A172 (cell line): Measurements from ENCODE around the gene BIN2. TPM values are rescaled to one million over a fixed set of nuclear protein-coding genes. Genes with fewer than 3 reads are reported as not detected.
"Not testable (repeated sequence)": the region's sequence is repeated elsewhere in the genome, so short reads cannot be mapped to it uniquely, and the experiment has no call there.

Experiments
- DNase-seq: peaks from one replicate; pipeline ENCODE4 v3.0.0-alpha.2; 2015; ENCODE audit warnings: low spot score
- total RNA-seq: library from RNA; depleted of rRNA; stranded (reverse); fragments of >200 nt; shearing (Covaris generic); gene quantifications from 2 replicates; pipeline ENCODE4 v1.2.3, GENCODE V29; 2014

The BIN2 gene
- total RNA-seq, 1 experiment from 2014 or later = not detected

GRCh38 chr12:51311389-51311788 lies 12.6 kb downstream of the BIN2 start:
- DNase-seq = no peak

DNA sequence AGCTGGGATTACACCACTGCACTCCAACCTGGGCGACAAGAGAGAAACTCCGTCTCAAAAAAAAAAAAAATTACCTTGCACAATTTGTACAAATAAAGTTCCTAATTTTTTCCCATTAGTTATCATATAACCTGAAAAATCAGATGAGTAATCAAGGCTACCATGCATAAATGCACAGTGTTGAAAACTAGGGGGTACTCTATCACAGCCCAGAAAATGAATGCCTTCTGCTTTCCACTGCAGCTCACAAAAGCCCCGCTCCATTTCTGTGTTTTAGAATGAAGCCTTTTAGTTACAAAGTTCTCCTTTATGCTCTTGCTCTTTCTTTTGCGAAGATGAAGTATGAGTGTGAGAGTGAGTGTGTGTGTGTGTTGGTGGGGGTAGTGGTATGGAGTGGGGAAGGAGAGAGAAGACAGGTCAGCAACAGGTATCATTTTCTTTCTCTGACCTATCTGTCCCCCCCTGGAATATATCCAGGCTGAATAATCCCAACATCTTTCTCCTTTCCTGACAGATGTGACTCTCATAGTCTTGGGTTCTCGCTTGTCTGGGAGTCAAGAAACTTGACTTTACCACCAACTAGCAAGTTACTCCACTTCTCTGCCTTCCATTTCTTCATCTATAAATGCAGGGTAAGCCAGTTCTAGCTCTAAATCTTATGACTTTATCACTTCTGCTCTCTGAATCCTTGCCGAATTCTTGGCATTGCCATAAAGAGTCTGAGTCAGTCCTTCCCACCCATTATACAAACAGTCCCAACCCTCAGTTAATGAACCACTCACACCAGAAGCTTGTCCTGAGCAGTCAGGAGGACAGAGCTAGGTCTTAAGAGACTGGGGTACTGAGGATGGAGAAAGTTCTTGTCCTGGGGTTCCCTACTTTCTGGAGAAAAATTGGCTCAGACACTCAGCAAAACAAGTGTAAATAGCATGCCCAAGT lies 16.1 kb downstream of the BIN2 start:
- DNase-seq = peak; percentile 84

DNA sequence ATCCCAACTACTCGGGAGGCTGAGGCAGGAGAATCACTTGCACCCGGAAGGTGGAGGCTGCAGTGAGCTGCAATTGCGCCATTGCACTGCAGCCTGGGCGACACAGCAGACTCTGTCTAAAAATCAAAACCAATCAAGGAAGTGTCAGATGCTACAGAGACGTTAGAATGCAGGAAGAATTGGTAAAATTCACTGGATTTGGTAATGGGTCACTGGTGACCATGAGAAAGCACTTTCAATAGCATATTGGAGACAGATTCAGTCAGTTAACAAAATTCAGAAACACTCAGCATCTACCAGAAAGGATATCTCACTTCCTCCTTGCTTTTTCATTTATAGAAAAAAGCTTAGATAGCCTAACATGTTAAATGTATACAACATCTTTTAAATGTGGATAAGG lies 17.5 kb downstream of the BIN2 start:
- DNase-seq = no peak

- DNase-seq = not testable (repeated sequence)
Observed at GRCh38 chr12:51300768-51301167, 23.2 kb downstream of the BIN2 start.

DNA sequence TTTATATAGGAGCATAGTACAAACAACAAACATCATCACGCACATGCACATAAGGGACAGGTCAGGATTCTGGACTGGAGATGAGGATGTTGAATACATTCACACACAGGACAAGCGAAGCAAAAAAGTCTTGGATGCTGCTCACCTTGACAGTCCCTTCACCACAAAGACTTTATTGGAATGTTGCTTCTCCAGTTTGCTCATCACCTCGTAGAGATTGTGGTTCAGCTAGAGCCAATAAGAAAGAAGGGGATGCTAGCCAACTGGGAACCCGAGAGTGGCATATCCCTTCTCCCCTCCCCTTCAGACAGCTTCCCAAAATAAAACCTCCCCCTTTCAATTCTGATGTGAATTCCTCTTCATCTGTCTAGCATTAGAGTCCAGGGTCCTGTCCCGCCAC lies 28.3 kb downstream of the BIN2 start:
- no peak for DNase-seq

DNA sequence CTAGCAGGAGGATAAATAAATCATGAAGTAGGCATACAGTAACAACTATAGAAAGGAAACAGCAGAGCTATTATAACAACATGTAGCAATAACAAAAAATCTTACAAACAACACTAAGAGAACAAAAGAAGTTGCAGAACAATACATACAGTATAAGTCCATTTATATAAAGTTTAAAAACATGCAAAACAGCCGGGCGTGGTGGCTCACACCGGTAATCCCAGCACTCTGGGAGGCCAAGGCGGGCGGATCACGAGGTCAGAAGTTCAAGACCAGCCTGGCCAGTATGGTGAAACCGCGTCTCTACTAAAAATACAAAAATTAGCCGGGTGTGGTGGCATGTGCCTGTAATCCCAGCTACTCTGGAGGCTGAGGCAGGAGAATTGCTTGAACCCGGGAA lies 29.9 kb downstream of the BIN2 start:
- DNase-seq = not testable (repeated sequence)

DNA sequence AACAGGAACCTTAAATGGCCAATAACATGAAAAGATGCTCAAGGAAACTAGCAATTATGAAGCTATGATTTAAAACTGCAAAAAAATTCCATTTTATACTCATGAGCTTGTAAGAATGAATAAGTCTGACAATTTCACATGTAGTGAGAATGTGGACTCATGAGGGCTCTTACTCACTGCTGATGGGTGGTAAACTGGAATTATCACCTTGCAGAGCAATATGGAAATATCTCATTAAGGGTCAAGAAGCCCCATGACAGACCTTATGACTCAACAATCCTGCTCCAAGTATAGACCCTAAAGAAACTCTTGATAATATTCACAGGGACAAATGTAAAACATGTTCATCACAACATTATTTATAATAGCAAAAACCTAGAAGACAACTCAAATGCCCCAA lies 30.3 kb downstream of the BIN2 start:
- no peak for DNase-seq

GRCh38 chr12:51291603-51292513 lies 32.1 kb downstream of the BIN2 start:
- not testable (repeated sequence) for DNase-seq

DNA sequence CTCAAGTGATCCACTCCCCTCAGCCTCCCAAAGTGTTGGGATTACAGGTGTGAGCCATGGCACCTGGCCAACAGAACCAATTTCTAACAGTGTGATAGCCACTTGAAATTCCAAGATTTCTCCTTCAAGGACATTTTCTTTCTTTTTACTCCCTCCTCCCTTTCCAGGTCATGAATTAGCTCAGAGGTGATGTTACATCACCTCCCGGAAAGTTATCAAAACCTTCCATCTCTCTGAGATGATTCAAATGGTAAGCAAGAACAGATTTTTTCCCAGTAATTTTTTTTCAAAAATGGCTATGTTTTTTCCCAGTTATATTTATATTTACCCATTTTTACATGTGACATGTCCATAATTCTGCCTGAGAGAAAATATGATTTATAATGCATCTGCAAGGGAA lies 38.1 kb downstream of the BIN2 start:
- DNase-seq = no peak

- no peak for DNase-seq
Observed at GRCh38 chr12:51281202-51281924, 42.6 kb downstream of the BIN2 start.

- DNase-seq = no peak
Observed at GRCh38 chr12:51275088-51275487, 48.9 kb downstream of the BIN2 start.

GRCh38 chr12:51272810-51273209 lies 51.2 kb downstream of the BIN2 start:
- not testable (repeated sequence) for DNase-seq

DNA sequence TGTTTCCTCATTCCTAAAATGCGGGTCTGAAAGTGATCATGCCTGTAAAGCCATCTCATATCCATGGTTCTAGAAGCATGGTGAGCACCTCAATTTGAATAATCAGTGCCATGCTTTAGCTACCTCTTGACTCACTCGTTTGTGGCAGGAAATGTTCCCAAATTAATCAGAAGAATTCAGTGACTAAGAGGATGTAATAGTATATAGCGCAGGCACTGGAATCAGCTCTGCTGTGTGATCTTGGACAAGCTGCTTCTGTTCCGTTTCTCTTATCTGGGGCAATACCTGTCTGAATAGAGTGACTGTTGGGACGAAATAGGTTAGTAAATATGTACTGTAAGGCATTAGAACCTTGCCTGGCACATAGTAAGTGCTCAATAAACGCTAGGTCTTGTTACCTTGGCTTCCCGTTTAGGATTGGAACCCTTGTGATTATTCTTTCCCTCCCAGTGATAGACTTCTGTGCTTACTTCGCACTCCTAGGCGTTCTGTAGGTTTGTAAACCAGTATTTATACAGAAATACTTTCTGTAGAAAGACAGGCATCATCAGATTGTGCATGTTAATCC lies 52.9 kb downstream of the BIN2 start:
- DNase-seq = peak; percentile 87

- peak; percentile 37 for DNase-seq
Observed at GRCh38 chr12:51270067-51270950, 53.7 kb downstream of the BIN2 start, which contains the start of gene SMAGP. SMAGP (minus strand) TSS chr12:51270415; CDS start chr12:51269278, 1,137 bp downstream.

DNA sequence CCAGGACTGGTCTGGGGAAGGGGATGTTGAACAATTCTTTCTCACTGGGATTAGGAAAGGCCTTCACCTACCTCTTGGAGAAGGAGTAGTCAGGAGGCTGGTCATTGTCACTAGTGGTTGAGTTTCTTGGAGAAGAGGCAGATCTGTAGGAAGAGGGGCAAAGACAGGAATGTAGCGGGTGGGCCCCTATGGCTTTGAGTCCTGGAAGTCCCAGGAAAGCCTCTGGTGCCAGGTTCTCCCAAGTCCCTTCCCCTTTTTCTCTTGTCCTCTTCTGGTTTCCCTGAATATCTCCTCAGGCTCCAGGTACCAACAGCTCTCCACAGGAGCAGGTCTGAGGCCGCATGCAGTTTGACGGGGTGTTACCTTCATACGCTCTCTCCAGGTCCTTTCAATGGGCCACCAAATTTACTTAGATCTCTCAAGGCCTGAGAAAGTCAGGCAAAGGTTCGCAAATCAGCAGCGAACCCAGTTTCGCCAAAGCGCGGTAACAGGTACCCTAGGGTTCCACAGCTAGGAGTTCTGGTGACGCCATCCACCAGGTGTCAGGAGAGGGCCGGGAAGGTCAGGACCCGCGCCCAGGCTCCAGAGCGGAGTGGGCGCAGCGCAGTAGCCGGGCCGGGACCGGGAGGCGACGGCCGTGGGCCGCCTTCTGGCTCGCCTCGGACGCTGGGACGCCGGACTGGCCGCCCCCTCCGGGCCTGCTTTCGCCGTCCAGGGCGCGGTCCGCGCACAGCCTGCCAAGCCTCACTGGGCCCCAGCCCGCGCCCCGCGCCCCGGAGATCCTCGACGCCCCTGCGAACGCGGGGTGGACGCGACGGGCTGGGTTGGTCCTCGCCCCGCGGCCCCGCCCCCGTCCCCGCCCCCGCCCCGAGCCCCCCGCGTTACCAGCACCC lies 54.6 kb downstream of the BIN2 start:
- DNase-seq = peak; percentile 36

GRCh38 chr12:51265024-51265423 lies 59.0 kb downstream of the BIN2 start:
- DNase-seq = no peak

- DNase-seq = no peak
Observed at GRCh38 chr12:51264297-51264696, 59.7 kb downstream of the BIN2 start.

DNA sequence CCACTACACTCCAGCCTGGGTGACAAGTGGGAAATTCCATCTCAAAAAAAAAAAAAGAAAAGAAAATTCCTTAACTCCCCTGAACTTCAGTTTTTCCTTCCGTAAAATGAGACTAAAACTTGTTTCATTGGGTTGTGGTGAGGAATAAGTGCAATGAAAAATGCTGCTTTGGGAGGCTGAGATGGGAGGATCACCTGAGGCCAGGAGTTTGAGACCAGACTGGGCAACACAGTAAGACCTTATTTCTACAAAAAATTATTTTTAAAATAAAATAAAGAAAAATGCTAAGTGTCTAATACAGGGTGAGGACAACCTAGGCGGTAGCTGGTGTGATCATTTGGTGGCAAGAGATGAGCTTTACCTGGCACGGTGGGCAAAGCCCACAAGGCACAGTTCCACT lies 60.6 kb downstream of the BIN2 start:
- DNase-seq = no peak

DNA sequence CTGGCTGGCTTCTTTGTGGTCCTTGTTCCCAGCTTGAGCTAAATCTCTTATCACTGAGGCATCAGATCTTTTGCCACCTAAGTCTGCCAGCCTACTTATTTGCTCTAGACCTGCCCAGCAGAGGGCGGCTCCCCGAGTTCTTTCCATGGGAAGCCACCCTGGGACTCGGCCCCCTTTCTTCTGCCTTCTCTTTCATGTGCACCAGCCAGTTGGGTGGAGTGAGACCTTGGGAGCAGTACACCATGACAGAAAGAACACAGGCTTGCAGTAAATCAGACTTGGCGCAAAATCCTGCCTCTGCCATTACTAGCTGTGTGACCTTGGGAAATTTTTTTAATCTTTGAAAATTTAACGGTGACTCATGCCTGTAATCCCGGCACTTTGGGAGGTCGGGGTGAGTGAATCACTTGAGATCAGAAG lies 61.2 kb downstream of the BIN2 start:
- DNase-seq = peak; percentile 79
